PC-3 (cell line): ENCODE results near the gene TRMT112. TPM values are rescaled to one million over a fixed set of nuclear protein-coding genes. Genes with fewer than 3 reads are reported as not detected.
A peak's percentile ranks its signal among the peaks of the same experiment; 100 is the strongest.

Source experiments
- ATAC-seq: fragments of 200-7000 bp; cut with Tn5 transposase; 2 replicates; pipeline ENCODE4 v1.9.1; 2020; ENCODE audit warnings: mild to moderate bottlenecking, moderate library complexity
- BruUV-seq: library from RNA; stranded (reverse); fragments of 400-500 nt; replicated peaks from 2 replicates; lab custom pipeline; 2021; lab: Mats Ljungman, UMichigan
- CTCF ChIA-PET: fragments of 300-600 bp; sonication (Branson Sonifier 250); formaldehyde crosslinking; loops from one replicate; lab custom pipeline; 2022; ENCODE audit warnings: antibody characterized with exemption; lab: Charles Lee
- POLR2A ChIA-PET: fragments of 300-600 bp; sonication (Branson Sonifier 250); formaldehyde crosslinking; loops from one replicate; lab custom pipeline; 2022; ENCODE audit warnings: antibody characterized with exemption; ENCODE audit not compliant: unreplicated experiment; lab: Charles Lee
- DNase-seq: peaks from one replicate; pipeline ENCODE4 v3.0.0-alpha.2; 2015
- H2AFZ ChIP-seq: fragments of 300-600 bp; sonication (generic); 2 replicates; pipeline ENCODE4 v1.6.0; 2016; ENCODE audit warnings: antibody characterized with exemption, low read length
- H3F3A ChIP-seq: fragments of 300-600 bp; sonication (generic); one replicate; pipeline ENCODE4 v1.6.0; 2017; ENCODE audit warnings: antibody characterized with exemption, low read length, control low read depth, mild to moderate bottlenecking; ENCODE audit not compliant: unreplicated experiment
- H3K27ac ChIP-seq: fragments of 300-600 bp; sonication (generic); 2 replicates; pipeline ENCODE4 v1.5.1; 2016; ENCODE audit warnings: mild to moderate bottlenecking, low read length
- H3K27me3 ChIP-seq: fragments of 300-600 bp; sonication (generic); 2 replicates; pipeline ENCODE4 v1.6.1; 2016; ENCODE audit warnings: low read length, mixed read lengths
- H3K36me3 ChIP-seq: fragments of 300-600 bp; sonication (generic); 2 replicates; pipeline ENCODE4 v1.6.1; 2016; ENCODE audit warnings: low read depth, mixed run types, low read length, mixed read lengths
- H3K4me1 ChIP-seq: fragments of 300-600 bp; sonication (generic); 2 replicates; pipeline ENCODE4 v1.5.1; 2016; ENCODE audit warnings: low read length; ENCODE audit not compliant: insufficient read depth
- H3K4me2 ChIP-seq: fragments of 300-600 bp; sonication (generic); 2 replicates; pipeline ENCODE4 v1.6.0; 2016; ENCODE audit warnings: low read length
- H3K4me3 ChIP-seq: fragments of 300-600 bp; sonication (generic); 2 replicates; pipeline ENCODE4 v1.5.1; 2016; ENCODE audit warnings: mild to moderate bottlenecking, low read length, mixed read lengths
- H3K79me2 ChIP-seq: fragments of 300-600 bp; sonication (generic); 2 replicates; pipeline ENCODE4 v1.6.1; 2017; ENCODE audit warnings: low read length, mixed read lengths
- H3K9ac ChIP-seq: fragments of 300-600 bp; sonication (generic); 2 replicates; pipeline ENCODE4 v1.6.0; 2016; ENCODE audit warnings: mild to moderate bottlenecking, low read length
- H3K9me2 ChIP-seq: fragments of 300-600 bp; sonication (generic); replicated peaks from 2 replicates; pipeline ENCODE4 v1.6.1; 2016; ENCODE audit warnings: mixed run types, low read length, mixed read lengths
- H3K9me3 ChIP-seq: fragments of 300-600 bp; sonication (generic); 2 replicates; pipeline ENCODE4 v1.6.1; 2016; ENCODE audit warnings: low read length, mixed read lengths
- H4K20me1 ChIP-seq: fragments of 300-600 bp; sonication (generic); 2 replicates; pipeline ENCODE4 v1.6.1; 2016; ENCODE audit warnings: low read length, mixed read lengths
- EZH2 ChIP-seq: fragments of 300-600 bp; sonication (generic); IDR thresholded peaks from one replicate; pipeline ENCODE4 v1.6.1; 2017; ENCODE audit warnings: antibody characterized with exemption, mild to moderate bottlenecking, low read length; ENCODE audit not compliant: unreplicated experiment
- EZH2phosphoT487 ChIP-seq: fragments of 300-600 bp; sonication (generic); IDR thresholded peaks from 2 replicates; pipeline ENCODE4 v1.6.1; 2018; ENCODE audit warnings: mild to moderate bottlenecking, antibody characterized with exemption, low read length, borderline replicate concordance
- intact Hi-C: fragments of 100-400 bp; cut with micrococcal nuclease; formaldehyde crosslinking; loops from 2 replicates; pipeline ENCODE4 v1.9.0; 2023
- total RNA-seq: library from RNA; depleted of rRNA; stranded (reverse); fragments of >200 nt; gene quantifications from 2 replicates; pipeline ENCODE4 v1.2.3, GENCODE V29; 2014
- TF ChIP-seq, protein P1 (sequence below): fragments of 300-600 bp; sonication (generic); conservative IDR thresholded peaks from 2 replicates; pipeline ENCODE4 v1.5.1; 2017; ENCODE audit warnings: antibody characterized with exemption, low read depth, mild to moderate bottlenecking, low read length

The TRMT112 gene
- total RNA-seq, 1 experiment from 2014 or later: 812 TPM

GRCh38 chr11:64298966-64299846, 18.2 kb downstream of the TRMT112 start:
- Histone ChIP-seq H3K4me3 (peak overlapping the region; percentile 64), H3K9ac (no peak overlapping the region), H3K27me3 (peaks cover 18% of the 10 kb centered on the region), H2AFZ (peak overlapping the region; percentile 82), H3K9me2 (no peaks in the 10 kb centered on the region), H3K4me1 (peaks cover 28% of the 10 kb centered on the region), H3K79me2 (no peaks in the 10 kb centered on the region), H3K36me3 (no peaks in the 10 kb centered on the region), H4K20me1 (no peaks in the 10 kb centered on the region), H3K4me2 (peak overlapping the region; percentile 90), H3K27ac (no peak overlapping the region), H3F3A (no peaks in the 10 kb centered on the region), H3K9me3 (no peaks in the 10 kb centered on the region)
- no TSS peak for BruUV-seq
- ChIA-PET CTCF (no interaction called here), POLR2A (no interaction called here)
- intact Hi-C loops: no loop called here
- DNase-seq (no peak), ATAC-seq (0 out of 2 replicates have a peak, but pooled peaks have one; percentile 1)
- TF ChIP-seq, protein P1, sequence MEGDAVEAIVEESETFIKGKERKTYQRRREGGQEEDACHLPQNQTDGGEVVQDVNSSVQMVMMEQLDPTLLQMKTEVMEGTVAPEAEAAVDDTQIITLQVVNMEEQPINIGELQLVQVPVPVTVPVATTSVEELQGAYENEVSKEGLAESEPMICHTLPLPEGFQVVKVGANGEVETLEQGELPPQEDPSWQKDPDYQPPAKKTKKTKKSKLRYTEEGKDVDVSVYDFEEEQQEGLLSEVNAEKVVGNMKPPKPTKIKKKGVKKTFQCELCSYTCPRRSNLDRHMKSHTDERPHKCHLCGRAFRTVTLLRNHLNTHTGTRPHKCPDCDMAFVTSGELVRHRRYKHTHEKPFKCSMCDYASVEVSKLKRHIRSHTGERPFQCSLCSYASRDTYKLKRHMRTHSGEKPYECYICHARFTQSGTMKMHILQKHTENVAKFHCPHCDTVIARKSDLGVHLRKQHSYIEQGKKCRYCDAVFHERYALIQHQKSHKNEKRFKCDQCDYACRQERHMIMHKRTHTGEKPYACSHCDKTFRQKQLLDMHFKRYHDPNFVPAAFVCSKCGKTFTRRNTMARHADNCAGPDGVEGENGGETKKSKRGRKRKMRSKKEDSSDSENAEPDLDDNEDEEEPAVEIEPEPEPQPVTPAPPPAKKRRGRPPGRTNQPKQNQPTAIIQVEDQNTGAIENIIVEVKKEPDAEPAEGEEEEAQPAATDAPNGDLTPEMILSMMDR: no peak
- no peak for TF ChIP-seq EZH2
- 0 out of 2 replicates have a peak, but pooled peaks have one; percentile 26 for TF ChIP-seq EZH2phosphoT487

DNA sequence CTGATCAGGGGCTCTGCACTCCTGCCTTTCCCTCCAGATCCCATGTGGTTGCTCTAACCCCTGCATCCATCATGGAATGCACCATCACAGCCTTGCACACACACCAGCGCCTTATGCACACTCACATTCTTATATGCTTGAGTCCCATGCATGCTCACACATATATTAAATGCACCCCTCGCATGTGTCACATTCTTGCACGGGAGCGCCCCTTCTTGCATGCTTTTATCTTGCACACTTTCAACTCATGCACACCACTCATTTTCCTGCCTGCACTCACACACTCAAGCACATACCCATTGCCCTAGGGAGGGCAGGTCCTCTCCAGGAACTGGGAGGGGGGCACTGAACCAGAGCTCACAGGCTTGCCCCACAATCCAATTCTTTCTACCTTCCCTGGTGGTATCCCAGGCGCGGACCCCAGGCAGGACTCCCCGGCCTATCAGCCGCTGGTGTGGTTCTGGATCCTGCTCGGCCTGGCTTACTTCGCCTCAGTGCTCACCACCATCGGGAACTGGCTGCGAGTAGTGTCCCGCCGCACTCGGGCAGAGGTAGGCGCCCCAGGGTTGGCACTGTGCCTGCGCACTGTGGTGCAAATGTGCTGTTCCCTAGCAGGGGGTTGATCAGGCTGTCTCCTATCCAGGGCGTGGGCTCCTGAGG, 19.5 kb downstream of the TRMT112 start:
- ChIA-PET POLR2A (no interaction called here), CTCF (no interaction called here)
- Histone ChIP-seq H3K27ac (no peak overlapping the region), H2AFZ (no peak overlapping the region), H4K20me1 (no peaks in the 10 kb centered on the region), H3F3A (no peaks in the 10 kb centered on the region), H3K4me2 (no peak overlapping the region), H3K9ac (no peak overlapping the region), H3K4me3 (no peak overlapping the region), H3K4me1 (peaks cover 23% of the 10 kb centered on the region), H3K27me3 (peaks cover 18% of the 10 kb centered on the region), H3K9me2 (no peaks in the 10 kb centered on the region), H3K9me3 (no peaks in the 10 kb centered on the region), H3K36me3 (no peaks in the 10 kb centered on the region), H3K79me2 (no peaks in the 10 kb centered on the region)
- no peak for DNase-seq
- ATAC-seq: no peak
- intact Hi-C loops: no loop called here
- TF ChIP-seq EZH2phosphoT487: no peak
- TF ChIP-seq, protein P1: no peak
- TF ChIP-seq EZH2: no peak
- no TSS peak for BruUV-seq
